GM13977 (cell line): ENCODE results near the gene NUP205.

Experiments
- DNase-seq: peaks from one replicate; pipeline ENCODE4 v3.0.0; 2012; ENCODE audit warnings: low spot score
- in situ Hi-C: fragments of 300-500 bp; cut with MboI; formaldehyde crosslinking; loops from one replicate; pipeline ENCODE4 v1.12.0; 2022; ENCODE audit warnings: low sequenced_read_pairs, low pct_unique_long_range_greater_than_20kb, mixed read lengths, inconsistent platforms; ENCODE audit not compliant: unreplicated experiment
- TF ChIP-seq, protein P1 (sequence below): IDR thresholded peaks from 2 replicates; pipeline ENCODE4 v1.5.1; 2012; ENCODE audit warnings: mild to moderate bottlenecking, control low read depth; ENCODE audit not compliant: insufficient read depth; ENCODE audit errors: extremely low read depth, missing control alignments

Gene NUP205

DNA sequence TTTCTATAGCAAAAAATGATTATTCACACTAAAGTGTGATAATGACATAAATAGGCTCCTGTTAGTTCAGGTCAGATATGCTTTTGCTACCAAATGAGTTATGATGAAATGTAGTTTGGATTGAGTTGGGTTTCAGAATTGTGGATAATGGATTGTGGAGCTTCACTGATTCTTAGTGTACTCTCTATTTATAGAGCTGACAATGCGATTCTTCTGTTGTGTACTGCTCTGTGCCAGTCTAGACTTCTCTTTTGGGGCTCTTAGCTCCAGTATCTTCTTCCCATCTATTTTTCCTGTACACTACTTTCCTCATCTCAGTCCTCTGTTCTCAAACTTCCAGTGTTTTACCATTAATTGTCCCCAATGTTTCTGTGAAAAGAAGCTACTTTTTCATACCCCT is 112.1 kb downstream of the NUP205 start:
- in situ Hi-C loops = loop anchor here (10.0 kb wide), 1 partner anchor 335 kb away; no protein-coding TSS in a partner anchor
- no peak for DNase-seq
- TF ChIP-seq, protein P1, sequence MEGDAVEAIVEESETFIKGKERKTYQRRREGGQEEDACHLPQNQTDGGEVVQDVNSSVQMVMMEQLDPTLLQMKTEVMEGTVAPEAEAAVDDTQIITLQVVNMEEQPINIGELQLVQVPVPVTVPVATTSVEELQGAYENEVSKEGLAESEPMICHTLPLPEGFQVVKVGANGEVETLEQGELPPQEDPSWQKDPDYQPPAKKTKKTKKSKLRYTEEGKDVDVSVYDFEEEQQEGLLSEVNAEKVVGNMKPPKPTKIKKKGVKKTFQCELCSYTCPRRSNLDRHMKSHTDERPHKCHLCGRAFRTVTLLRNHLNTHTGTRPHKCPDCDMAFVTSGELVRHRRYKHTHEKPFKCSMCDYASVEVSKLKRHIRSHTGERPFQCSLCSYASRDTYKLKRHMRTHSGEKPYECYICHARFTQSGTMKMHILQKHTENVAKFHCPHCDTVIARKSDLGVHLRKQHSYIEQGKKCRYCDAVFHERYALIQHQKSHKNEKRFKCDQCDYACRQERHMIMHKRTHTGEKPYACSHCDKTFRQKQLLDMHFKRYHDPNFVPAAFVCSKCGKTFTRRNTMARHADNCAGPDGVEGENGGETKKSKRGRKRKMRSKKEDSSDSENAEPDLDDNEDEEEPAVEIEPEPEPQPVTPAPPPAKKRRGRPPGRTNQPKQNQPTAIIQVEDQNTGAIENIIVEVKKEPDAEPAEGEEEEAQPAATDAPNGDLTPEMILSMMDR = no peak

- TF ChIP-seq, protein P1 = no peak
- in situ Hi-C loops = loop anchor here (10.0 kb wide), 1 partner anchor 335 kb away; no protein-coding TSS in a partner anchor
- DNase-seq = no peak
Observed at GRCh38 chr7:135670179-135670578, 112.5 kb downstream of the NUP205 start.

DNA sequence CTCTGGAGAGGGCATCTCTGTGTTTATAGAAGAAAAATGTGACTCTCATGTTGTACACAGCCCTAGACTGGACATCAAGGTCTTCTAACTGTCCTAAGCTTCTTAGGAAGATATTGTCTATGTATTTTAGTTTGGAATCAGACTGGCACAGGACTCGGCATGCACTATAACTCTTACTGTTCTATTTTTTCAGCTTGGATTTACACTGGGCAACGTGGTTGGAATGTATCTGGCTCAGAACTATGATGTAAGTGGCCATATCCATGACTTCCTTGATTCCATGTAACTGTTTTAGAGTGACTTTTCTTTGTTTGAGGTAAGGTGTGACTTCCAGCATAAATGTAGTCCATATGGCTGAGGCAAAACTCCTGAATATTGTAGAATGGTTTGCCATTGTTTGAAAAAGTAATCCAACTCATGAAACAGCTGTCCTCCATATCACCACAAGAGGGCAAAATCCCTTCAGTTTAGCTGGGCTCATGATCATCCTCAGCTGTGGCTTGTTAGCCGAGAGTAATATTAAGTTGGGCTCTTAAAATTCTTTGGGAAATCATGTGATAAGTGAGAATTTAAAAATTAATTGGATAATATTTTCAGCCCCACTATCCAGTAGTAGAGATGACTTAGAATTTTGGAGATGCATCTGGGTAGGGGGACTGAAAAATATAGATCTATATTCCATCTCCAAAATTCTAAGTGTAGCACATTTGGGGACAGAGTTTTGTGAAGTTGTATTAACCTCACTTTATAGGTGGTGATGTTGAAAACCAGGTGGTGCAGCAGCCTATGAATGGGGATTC is 115.0 kb downstream of the NUP205 start:
- in situ Hi-C loops = loop anchor here (10.0 kb wide), 1 partner anchor 332 kb away; no protein-coding TSS in a partner anchor
- peak; percentile 51 for DNase-seq

DNA sequence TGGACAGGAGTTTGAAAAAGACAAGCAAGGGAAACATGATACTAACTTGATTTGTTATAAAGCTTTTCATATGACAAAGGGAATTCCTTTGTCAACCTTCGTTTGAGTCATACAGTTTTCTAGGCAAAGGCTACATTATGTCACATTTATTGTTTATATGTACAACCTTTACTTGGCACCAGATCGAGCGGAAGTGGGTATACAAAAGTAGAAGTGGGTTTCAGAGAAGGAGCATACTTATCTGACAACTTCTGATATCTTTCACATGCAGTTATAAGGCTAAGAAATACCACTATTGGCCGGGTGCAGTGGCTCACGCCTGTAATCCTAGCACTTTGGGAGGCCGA is 115.6 kb downstream of the NUP205 start:
- DNase-seq = no peak
- in situ Hi-C loops = loop anchor here (10.0 kb wide), 1 partner anchor 331 kb away; no protein-coding TSS in a partner anchor
- TF ChIP-seq, protein P1 = no peak

More for the DNA sequence above, 115.0 kb downstream of the NUP205 start:
- TF ChIP-seq, protein P1 = peak; percentile 65

DNA sequence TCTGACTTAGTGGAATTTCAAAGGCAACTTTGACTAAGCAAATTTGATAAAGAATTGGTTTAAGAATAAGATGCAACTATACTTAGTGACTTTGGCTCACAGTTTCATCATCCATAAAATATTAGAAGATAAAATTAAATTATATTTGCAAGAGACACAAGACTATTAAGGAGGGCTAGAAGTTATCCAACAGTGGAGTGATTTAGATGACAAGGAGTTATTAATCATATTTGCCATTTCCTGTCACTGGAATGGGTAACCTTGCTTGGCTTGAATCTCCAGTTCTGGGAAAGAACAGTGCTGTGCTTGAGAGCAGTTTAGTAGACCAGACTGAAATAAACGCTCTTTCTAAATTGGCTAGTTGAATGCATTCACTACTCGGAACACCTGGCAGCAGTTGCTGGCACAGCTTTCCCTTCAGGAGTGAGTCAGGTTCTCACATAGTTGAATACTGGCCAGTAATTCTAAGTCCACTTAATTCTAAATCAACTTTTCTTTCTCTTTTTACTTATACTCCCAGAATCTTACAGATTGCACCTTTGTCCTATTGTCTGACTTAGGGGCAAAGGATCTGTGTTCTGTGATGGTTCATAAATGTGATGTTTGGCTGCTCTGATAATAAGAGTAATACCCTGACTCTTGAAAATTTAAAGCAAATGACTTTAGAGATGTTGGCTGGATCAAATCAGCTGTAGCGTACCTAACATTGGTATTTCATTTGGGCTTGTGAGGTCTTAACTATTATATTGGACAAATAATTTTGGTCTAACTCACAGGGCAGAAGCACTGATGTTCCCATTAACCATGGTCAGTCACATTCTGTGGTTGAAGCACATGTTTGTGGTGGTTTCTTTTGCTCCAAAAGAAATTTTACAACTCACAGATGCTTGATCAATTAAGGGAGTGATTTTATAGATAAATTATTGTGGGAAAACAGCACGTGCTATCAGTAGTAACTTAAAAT is 121.2 kb downstream of the NUP205 start:
- TF ChIP-seq, protein P1 = no peak
- DNase-seq = no peak
- in situ Hi-C loops = loop anchor here (10.0 kb wide), 1 partner anchor 326 kb away; no protein-coding TSS in a partner anchor

DNA sequence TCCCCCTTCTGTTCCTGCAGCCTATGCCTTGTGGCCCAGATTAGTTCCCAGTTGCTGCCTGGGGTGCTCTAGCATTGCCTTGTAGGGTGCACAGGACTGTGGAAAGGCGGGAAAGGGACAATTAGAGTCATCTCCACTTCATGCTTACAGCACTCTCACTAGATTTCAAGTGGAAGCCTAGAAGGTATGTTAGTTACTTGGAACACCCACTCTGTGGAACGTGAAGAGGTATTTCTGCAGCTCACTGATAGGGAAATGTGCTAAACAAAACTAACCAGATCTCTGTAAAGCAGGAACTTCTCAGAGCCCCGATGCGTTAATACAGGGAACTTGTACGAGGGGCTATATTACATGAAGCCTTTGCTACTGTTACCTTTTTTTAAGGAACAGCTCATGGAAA is 124.0 kb downstream of the NUP205 start:
- no peak for DNase-seq
- in situ Hi-C loops = no loop called here
- TF ChIP-seq, protein P1 = no peak
